Erythroblast (primary cell): ENCODE measurements around the gene UBL3.

ENCODE experiments used
- GATA1 ChIP-seq: IDR thresholded peaks from 2 replicates; pipeline ENCODE4 v1.6.1; 2011; ENCODE audit warnings: low read depth, mild to moderate bottlenecking, control low read depth, low read length, moderate library complexity
- POLR2A ChIP-seq: IDR thresholded peaks from 2 replicates; pipeline ENCODE4 v1.6.1; 2011; ENCODE audit warnings: mild to moderate bottlenecking, low read length

GRCh38 chr13:29855784-29856183 lies 5.4 kb upstream of the UBL3 start:
- TF ChIP-seq POLR2A, result no peak
- no peak for TF ChIP-seq GATA1
